ENCODE data around the gene APOBEC3C.
"Not testable (repeated sequence)": the region's sequence is repeated elsewhere in the genome, so short reads cannot be mapped to it uniquely, and the experiment has no call there.

The APOBEC3C gene

GRCh38 chr22:39014723-39015121 is 665 bp downstream of the APOBEC3C start:
- H3K4me2 ChIP-seq (ENCODE audit: low read depth, low read length, poor library complexity, severe bottlenecking), result peak overlapping the region; percentile 80
- H3K9me3 ChIP-seq (ENCODE audit: insufficient read depth, low read length); H3K36me3 ChIP-seq (ENCODE audit: low read length); H3F3A ChIP-seq (ENCODE audit: insufficient read depth); H3K9me2 ChIP-seq (replicated peaks; ENCODE audit: insufficient read depth, low read length); H3K27me3 ChIP-seq (ENCODE audit: low read length); H4K20me1 ChIP-seq (ENCODE audit: low read depth, low read length): not testable (repeated sequence)
- peak overlapping the region; percentile 23 for H2AFZ ChIP-seq (ENCODE audit: low read depth, low read length, severe bottlenecking)
- H3K4me3 ChIP-seq (ENCODE audit: insufficient read depth, low read length, poor library complexity, severe bottlenecking), result peak overlapping the region; percentile 77
- H3K27ac ChIP-seq (ENCODE audit: low read depth, low read length), result peak overlapping the region; percentile 62
- H3K9ac ChIP-seq (ENCODE audit: low read length), result peak overlapping the region; percentile 84
- H3K79me2 ChIP-seq (ENCODE audit: insufficient read depth, low read length), result peaks cover 14% of the 10 kb centered on the region

DNA sequence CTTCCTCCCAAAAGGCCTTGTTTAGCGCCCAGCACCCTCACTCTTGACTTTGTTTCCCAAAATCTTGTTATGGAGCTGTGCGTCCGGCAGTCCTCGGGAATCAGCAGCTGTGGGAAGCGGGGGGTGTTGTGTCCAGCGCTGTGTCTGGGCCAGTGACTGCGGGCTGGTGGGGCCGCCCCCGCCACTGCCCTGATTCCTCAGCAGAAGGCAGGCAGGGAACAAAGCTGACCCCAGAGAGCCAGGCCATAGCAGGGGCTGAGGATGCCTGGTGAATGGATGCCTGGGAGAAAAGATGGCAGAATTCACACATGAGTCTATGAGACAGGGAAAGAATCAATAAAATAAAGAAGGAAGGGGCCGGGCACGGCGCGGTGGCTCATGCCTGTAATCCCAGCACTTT is 2.5 kb downstream of the APOBEC3C start:
- H3K79me2 ChIP-seq (ENCODE audit: insufficient read depth, low read length), result peaks cover 19% of the 10 kb centered on the region
- H3K4me3 ChIP-seq (ENCODE audit: insufficient read depth, low read length, poor library complexity, severe bottlenecking), result no peak overlapping the region
- H3F3A ChIP-seq (ENCODE audit: insufficient read depth), result peaks cover 17% of the 10 kb centered on the region
- H3K9me2 ChIP-seq (replicated peaks; ENCODE audit: insufficient read depth, low read length), result no peaks in the 10 kb centered on the region
- no peak for TF ChIP-seq EZH2phosphoT487 (conservative IDR thresholded peaks at IDR 0.05; ENCODE audit: low read length)
- no peak for TF ChIP-seq CTCF (IDR thresholded peaks at IDR 0.05; ENCODE audit: insufficient read depth, low read length, poor library complexity, severe bottlenecking)
- no peaks in the 10 kb centered on the region for H4K20me1 ChIP-seq (ENCODE audit: low read depth, low read length)
- H3K36me3 ChIP-seq (ENCODE audit: low read length), result no peaks in the 10 kb centered on the region
- no peak overlapping the region for H3K27ac ChIP-seq (ENCODE audit: low read depth, low read length)
- H2AFZ ChIP-seq (ENCODE audit: low read depth, low read length, severe bottlenecking), result no peak overlapping the region
- H3K9ac ChIP-seq (ENCODE audit: low read length), result no peak overlapping the region
- no peak overlapping the region for H3K4me2 ChIP-seq (ENCODE audit: low read depth, low read length, poor library complexity, severe bottlenecking)
- no peaks in the 10 kb centered on the region for H3K27me3 ChIP-seq (ENCODE audit: low read length)
- H3K9me3 ChIP-seq (ENCODE audit: insufficient read depth, low read length), result no peaks in the 10 kb centered on the region

DNA sequence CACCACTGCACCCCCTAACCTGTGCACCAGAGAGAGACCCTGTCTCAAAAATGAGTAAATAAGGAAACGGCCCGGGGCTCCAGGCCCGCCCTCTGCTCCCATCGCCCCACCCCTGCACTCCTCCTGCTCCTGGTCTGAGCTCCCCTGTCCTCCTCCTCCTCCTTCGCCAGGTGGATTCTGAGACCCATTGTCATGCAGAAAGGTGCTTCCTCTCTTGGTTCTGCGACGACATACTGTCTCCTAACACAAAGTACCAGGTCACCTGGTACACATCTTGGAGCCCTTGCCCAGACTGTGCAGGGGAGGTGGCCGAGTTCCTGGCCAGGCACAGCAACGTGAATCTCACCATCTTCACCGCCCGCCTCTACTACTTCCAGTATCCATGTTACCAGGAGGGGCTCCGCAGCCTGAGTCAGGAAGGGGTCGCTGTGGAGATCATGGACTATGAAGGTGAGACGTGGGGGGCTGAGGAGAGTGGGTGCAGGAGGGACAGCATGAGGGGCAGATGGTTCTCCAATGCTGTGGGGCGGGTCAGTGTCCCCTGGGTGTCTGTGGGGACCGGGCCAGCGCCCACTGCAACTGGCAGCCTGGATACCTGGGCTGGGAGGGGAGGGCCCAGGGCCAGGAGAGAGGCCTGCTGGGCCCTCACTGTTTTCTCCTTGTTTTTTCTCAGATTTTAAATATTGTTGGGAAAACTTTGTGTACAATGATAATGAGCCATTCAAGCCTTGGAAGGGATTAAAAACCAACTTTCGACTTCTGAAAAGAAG is 3.7 kb downstream of the APOBEC3C start:
- Histone ChIP-seq H3K79me2 (ENCODE audit: insufficient read depth, low read length) (peaks cover 23% of the 10 kb centered on the region), H3K4me3 (ENCODE audit: insufficient read depth, low read length, poor library complexity, severe bottlenecking) (no peak overlapping the region), H3F3A (ENCODE audit: insufficient read depth) (peaks cover 20% of the 10 kb centered on the region), H2AFZ (ENCODE audit: low read depth, low read length, severe bottlenecking) (no peak overlapping the region), H3K9ac (ENCODE audit: low read length) (no peak overlapping the region), H4K20me1 (ENCODE audit: low read depth, low read length) (no peaks in the 10 kb centered on the region), H3K27me3 (ENCODE audit: low read length) (no peaks in the 10 kb centered on the region), H3K27ac (ENCODE audit: low read depth, low read length) (no peak overlapping the region), H3K36me3 (ENCODE audit: low read length) (no peaks in the 10 kb centered on the region), H3K9me2 (replicated peaks; ENCODE audit: insufficient read depth, low read length) (no peaks in the 10 kb centered on the region), H3K4me2 (ENCODE audit: low read depth, low read length, poor library complexity, severe bottlenecking) (no peak overlapping the region), H3K9me3 (ENCODE audit: insufficient read depth, low read length) (no peaks in the 10 kb centered on the region)
- TF ChIP-seq EZH2phosphoT487 (conservative IDR thresholded peaks at IDR 0.05; ENCODE audit: low read length) (no peak), CTCF (IDR thresholded peaks at IDR 0.05; ENCODE audit: insufficient read depth, low read length, poor library complexity, severe bottlenecking) (no peak)

GRCh38 chr22:39020021-39020651 is 6.1 kb downstream of the APOBEC3C start:
- not testable (repeated sequence) for H3K27me3 ChIP-seq (ENCODE audit: low read length); H3K9me3 ChIP-seq (ENCODE audit: insufficient read depth, low read length); H4K20me1 ChIP-seq (ENCODE audit: low read depth, low read length); H3K36me3 ChIP-seq (ENCODE audit: low read length); H3K4me3 ChIP-seq (ENCODE audit: insufficient read depth, low read length, poor library complexity, severe bottlenecking); H2AFZ ChIP-seq (ENCODE audit: low read depth, low read length, severe bottlenecking); H3K9me2 ChIP-seq (replicated peaks; ENCODE audit: insufficient read depth, low read length)
- Histone ChIP-seq H3F3A (ENCODE audit: insufficient read depth) (peaks cover 20% of the 10 kb centered on the region), H3K4me2 (ENCODE audit: low read depth, low read length, poor library complexity, severe bottlenecking) (peak overlapping the region; percentile 89), H3K27ac (ENCODE audit: low read depth, low read length) (peak overlapping the region; percentile 81), H3K9ac (ENCODE audit: low read length) (peak overlapping the region; percentile 82), H3K79me2 (ENCODE audit: insufficient read depth, low read length) (peaks cover 15% of the 10 kb centered on the region)
